Lower lobe of right lung (tissue), 2 donors: ENCODE measurements around the gene ELF1. TPM values are rescaled to one million over a fixed set of nuclear protein-coding genes. Genes with fewer than 3 reads are reported as not detected.
"Not testable (repeated sequence)": the region's sequence is repeated elsewhere in the genome, so short reads cannot be mapped to it uniquely, and the experiment has no call there.

Source experiments
- ATAC-seq, 2 donors: fragments of 200-7000 bp; cut with Tn5 transposase; one replicate each; pipeline ENCODE4 v1.9.1; 2020 to 2022; ENCODE audit warnings: mild to moderate bottlenecking in 2 of 2, moderate library complexity in 2 of 2
- DNase-seq: peaks from one replicate; pipeline ENCODE4 v3.0.0-alpha.2; 2020
- H3K27ac ChIP-seq: fragments of 200-600 bp; one replicate; pipeline ENCODE4 v1.8.0; 2022
- H3K27me3 ChIP-seq: fragments of 200-600 bp; one replicate; pipeline ENCODE4 v1.8.0; 2022; ENCODE audit warnings: low read depth
- H3K36me3 ChIP-seq: fragments of 200-600 bp; one replicate; pipeline ENCODE4 v1.8.0; 2022; ENCODE audit warnings: mild to moderate bottlenecking
- H3K4me1 ChIP-seq: fragments of 200-600 bp; one replicate; pipeline ENCODE4 v1.8.0; 2022
- H3K4me3 ChIP-seq: fragments of 200-600 bp; one replicate; pipeline ENCODE4 v1.8.0; 2022; ENCODE audit warnings: mild to moderate bottlenecking
- H3K9me3 ChIP-seq: fragments of 200-600 bp; one replicate; pipeline ENCODE4 v1.8.0; 2022
- CTCF ChIP-seq: fragments of 200-600 bp; IDR thresholded peaks from one replicate; pipeline ENCODE4 v1.8.0; 2022; ENCODE audit warnings: antibody characterized with exemption, mild to moderate bottlenecking
- intact Hi-C: fragments of 100-400 bp; cut with DNase I; formaldehyde crosslinking; loops from one replicate; pipeline ENCODE4 v1.11.0; 2022
- total RNA-seq: library from RNA; stranded (reverse); fragmentation: NEBNext Ultra II Directional; extraction: Animal tissue kit (Norgen Biotek cat#: 25700); gene quantifications from one replicate; pipeline ENCODE4 v1.2.1, GENCODE V29; 2021
- donor health status: DM: no; HTN: yes; CAD: no; lungs with severe emphysema.

The ELF1 gene
- total RNA-seq, 1 donor from 2014 or later, result 98.1 TPM

GRCh38 chr13:40940841-40941240 is 78.3 kb downstream of the ELF1 start:
- TF ChIP-seq CTCF, result no peak
- no peak for DNase-seq
- peak; percentile 29 to 51 for ATAC-seq
- H3K4me1 ChIP-seq, result no peaks in the 10 kb centered on the region
- H3K27me3 ChIP-seq, result no peaks in the 10 kb centered on the region
- intact Hi-C loops, result no loop called here
- H3K27ac ChIP-seq, result no peak overlapping the region
- no peaks in the 10 kb centered on the region for H3K9me3 ChIP-seq
- H3K36me3 ChIP-seq, result peaks cover 90% of the 10 kb centered on the region
- no peak overlapping the region for H3K4me3 ChIP-seq

GRCh38 chr13:40933508-40934204 is 85.5 kb downstream of the ELF1 start:
- intact Hi-C loops, result no loop called here
- TF ChIP-seq CTCF, result no peak
- DNase-seq (no peak), ATAC-seq (no peak)
- H3K9me3 ChIP-seq, result no peaks in the 10 kb centered on the region
- H3K36me3 ChIP-seq, result peaks cover 72% of the 10 kb centered on the region
- H3K27ac ChIP-seq, result no peak overlapping the region
- H3K4me3 ChIP-seq, result no peak overlapping the region
- no peaks in the 10 kb centered on the region for H3K4me1 ChIP-seq
- no peaks in the 10 kb centered on the region for H3K27me3 ChIP-seq

GRCh38 chr13:40932252-40932651 is 86.9 kb downstream of the ELF1 start:
- no peak for ATAC-seq
- no peaks in the 10 kb centered on the region for H3K4me1 ChIP-seq
- no peak for TF ChIP-seq CTCF
- H3K9me3 ChIP-seq, result no peaks in the 10 kb centered on the region
- intact Hi-C loops, result no loop called here
- no peak for DNase-seq
- no peaks in the 10 kb centered on the region for H3K27me3 ChIP-seq
- no peak overlapping the region for H3K27ac ChIP-seq
- peaks cover 62% of the 10 kb centered on the region for H3K36me3 ChIP-seq
- no peak overlapping the region for H3K4me3 ChIP-seq

GRCh38 chr13:40931719-40932118 is 87.4 kb downstream of the ELF1 start:
- intact Hi-C loops, result no loop called here
- no peak for DNase-seq
- Histone ChIP-seq H3K36me3 (peaks cover 60% of the 10 kb centered on the region), H3K4me1 (no peaks in the 10 kb centered on the region), H3K27ac (no peak overlapping the region), H3K9me3 (no peaks in the 10 kb centered on the region), H3K27me3 (no peaks in the 10 kb centered on the region), H3K4me3 (no peak overlapping the region)
- no peak for TF ChIP-seq CTCF
- ATAC-seq, result no peak

GRCh38 chr13:40929883-40930282 is 89.2 kb downstream of the ELF1 start:
- ATAC-seq, H3K9me3 ChIP-seq, H3K27me3 ChIP-seq, H3K4me1 ChIP-seq, DNase-seq, intact Hi-C loops, H3K27ac ChIP-seq, H3K4me3 ChIP-seq: not testable (repeated sequence)
- peaks cover 50% of the 10 kb centered on the region for H3K36me3 ChIP-seq

GRCh38 chr13:40928980-40929379 is 90.1 kb downstream of the ELF1 start:
- intact Hi-C loops, result no loop called here
- DNase-seq, result no peak
- Histone ChIP-seq H3K4me1 (no peaks in the 10 kb centered on the region), H3K9me3 (no peaks in the 10 kb centered on the region), H3K27me3 (no peaks in the 10 kb centered on the region), H3K36me3 (peaks cover 48% of the 10 kb centered on the region), H3K4me3 (no peak overlapping the region), H3K27ac (no peak overlapping the region)
- no peak for TF ChIP-seq CTCF
- ATAC-seq, result no peak
